HG03064 (cell line): ENCODE measurements around the gene HSD11B1L.

Experiments used
- ATAC-seq: cut with Tn5 transposase; IDR thresholded peaks from one replicate; pipeline ENCODE4 v1.9.1; 2021; ENCODE audit warnings: low read depth; ENCODE audit not compliant: unreplicated experiment

HSD11B1L gene, protein sequence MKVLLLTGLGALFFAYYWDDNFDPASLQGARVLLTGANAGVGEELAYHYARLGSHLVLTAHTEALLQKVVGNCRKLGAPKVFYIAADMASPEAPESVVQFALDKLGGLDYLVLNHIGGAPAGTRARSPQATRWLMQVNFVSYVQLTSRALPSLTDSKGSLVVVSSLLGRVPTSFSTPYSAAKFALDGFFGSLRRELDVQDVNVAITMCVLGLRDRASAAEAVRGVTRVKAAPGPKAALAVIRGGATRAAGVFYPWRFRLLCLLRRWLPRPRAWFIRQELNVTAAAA

DNA sequence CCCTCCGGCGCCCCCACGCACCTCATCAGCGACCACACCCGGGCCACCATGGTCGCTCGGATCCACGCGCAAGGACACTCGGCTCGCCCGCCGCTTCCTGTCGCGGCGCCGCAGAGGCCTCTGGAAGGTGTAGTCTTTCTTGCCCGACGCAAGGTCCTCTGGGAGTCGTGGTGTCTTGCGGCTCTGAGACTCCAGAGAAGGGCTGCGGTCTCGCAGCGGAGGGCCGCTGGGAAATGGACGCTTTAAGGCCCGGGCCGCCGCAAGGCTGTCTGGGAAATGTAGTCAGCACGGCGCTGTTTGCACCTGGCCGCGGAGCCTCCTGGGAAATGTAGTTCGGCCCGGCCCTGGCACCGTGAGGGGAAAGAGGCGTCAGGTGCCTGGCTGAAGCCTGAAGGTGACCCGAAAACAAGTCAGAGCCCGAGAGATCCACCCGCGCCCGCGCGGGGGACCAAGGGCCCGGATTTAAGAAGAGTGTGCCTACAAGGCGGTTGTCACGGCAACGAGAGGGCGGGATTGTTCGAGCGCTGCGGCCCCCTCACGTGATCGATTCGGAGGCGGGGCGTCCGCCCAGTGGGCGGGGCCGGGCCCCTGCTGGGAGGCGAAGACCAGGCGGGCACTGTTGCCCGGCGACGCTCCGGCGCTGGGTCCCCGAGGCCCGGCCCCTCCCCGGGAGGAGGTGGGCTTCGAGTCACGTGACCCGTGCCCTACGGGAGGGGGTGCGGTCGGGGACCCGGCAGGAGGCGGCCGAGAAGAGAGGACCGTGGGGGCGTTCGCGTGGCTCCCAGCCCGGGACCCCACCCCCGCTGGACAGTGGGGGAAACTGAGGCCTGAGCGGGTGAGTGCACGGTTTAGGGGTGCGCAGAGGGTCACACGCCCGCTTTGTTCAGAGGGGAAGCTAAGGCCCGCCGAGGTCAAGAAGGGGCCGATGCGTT lies at the start of gene HSD11B1L, which contains the start of gene MICOS13:
HSD11B1L (plus strand) TSS at position 591 of the 932 bp plus-strand sequence. CDS start 3,806 bp downstream, outside the sequence.
MICOS13 (minus strand) TSS at position 80 of the 932 bp plus-strand sequence; CDS start at position 50, 30 bp downstream.
- ATAC-seq, result peak; percentile 78

DNA sequence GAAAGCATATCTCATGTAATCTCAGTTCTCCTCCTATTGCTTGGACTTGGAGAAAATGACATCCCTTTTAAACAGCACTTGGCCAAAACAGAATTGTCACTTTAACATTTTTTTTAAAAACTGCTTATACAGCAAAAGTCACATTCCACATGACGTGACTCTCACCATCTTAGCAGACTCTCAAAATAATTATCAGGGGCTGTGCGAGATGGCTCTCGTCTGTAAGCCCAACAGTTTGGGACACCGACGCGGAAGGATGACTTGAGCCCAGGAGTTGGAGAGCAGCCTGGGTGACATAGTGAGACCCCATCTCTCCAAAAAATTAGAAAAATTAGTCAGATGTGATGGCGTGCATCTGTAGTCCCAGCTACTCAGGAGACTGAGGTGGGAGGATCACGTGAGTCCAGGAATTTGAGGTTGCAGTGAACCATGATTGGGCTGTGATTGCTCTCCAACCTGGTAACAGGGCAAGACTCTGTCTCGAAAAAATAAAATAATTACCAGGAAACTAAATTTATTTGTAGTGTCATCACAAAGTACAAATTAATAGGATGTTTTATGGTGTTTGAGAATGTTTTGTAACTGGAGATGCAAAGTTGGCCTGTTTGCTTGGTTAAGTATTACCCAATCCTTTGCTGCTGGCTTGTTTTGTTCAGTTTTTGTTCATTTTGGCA lies 49.1 kb upstream of the HSD11B1L start:
- ATAC-seq, result no peak

DNA sequence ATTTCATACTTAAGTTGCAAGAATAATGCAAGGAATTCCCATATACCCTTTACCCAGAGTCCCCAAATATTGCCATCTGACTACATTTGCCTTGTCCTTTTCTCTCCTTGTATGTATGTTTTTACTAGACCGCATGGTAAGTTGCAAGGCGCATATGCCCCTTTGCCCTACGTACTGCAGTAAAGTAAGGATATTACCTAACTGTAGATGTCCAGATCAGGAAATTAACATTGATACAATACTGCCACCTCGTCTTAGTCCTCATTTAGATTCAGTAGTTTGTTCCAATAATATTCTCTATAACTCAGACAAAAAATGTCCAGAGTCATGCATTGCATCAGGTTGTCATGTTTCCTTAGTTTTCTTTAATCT lies 48.6 kb upstream of the HSD11B1L start:
- ATAC-seq, result no peak

DNA sequence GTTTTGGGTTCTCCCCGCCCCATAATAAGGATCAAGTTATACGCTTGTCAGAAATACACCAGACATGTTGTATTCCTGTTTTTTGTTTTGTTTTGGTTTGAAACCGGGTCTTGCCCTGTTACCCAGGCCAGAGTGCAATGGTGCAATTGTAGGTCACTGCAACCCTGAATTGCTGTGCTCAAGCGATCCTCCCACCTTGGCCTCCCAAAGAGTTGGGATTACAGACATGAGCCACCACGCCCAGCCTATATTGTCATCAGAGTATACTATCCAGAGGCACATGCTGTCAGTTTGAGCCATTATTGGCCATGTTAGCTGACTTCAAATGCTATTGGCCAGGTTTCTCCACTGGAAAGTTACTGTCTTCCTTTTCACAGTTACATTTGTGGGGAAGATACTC lies 48.2 kb upstream of the HSD11B1L start:
- no peak for ATAC-seq

DNA sequence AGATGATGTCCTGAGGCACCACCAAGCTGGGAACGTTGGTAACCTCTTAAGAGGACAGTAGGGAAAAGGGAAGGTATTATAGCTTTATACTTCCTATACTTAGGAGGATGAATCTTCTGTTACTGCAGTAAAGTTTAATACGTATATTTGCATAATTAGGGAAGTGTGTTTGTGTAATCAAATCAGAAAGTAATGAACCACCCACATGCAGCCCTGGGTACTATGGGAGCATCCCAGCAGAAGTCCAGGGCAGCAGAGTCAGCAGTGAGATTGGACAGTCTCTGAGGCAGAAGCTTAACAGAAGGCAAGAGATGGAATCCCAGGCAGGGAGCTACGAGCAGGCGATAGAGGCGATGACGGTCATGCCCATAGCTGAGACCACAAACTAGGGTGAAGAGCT lies 45.4 kb upstream of the HSD11B1L start:
- ATAC-seq, result no peak

DNA sequence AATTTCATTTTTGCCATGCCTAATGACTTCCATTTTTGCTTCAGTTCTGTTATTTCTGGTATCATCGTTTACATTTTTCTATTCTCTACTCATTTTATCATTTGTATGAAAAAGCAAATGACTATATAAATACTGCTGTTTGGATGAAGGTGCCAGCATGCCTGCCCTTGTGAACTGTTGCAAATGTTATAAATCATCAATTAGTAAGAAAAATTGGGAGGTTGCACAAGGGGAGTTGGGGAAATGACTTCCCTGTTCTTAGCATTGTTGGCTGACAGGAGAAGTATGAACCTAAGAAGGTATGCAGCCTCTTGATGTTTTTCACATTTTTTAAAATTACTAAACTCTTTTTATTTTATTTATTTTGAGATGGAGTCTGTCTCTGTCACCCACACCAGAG lies 42.9 kb upstream of the HSD11B1L start:
- ATAC-seq, result no peak

DNA sequence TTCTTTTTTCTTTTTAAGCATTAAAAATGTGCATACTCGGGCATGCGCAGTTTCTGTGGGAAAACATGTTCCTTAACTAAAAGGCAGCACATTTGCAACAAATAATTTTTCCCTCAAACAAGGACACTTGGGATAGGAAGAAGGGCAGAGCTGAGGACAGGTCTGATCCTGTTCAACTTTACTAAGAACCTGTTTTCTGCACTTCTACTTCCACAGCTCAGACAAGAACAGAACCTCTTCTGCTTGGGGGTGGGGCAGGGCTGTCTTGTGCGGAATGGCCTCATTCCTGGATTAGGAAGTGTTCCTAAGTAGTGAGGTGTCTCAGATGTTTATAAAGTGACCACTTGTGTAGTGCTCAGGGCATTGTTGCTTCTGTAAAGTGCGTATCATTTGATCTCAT lies 39.7 kb upstream of the HSD11B1L start:
- ATAC-seq, result no peak

DNA sequence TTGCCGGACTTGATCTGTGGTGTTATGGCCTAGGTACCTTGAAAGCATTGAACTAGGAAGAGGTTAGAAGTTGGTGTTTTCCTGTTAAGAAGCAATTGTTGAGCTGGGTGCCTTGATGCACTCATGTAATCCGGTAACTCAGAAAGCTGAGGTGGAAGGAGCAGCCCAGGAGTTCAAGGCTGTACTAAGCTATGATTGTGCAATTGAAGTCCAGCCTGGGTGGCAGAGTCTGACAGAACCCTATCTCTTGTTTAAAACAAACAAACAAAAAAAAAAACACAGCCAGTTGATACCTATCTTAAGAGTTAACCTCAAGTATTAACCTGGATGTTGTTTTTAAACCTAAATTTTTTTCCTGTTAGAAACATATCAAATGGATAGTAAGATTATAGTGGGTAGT lies 38.6 kb upstream of the HSD11B1L start:
- ATAC-seq, result no peak

DNA sequence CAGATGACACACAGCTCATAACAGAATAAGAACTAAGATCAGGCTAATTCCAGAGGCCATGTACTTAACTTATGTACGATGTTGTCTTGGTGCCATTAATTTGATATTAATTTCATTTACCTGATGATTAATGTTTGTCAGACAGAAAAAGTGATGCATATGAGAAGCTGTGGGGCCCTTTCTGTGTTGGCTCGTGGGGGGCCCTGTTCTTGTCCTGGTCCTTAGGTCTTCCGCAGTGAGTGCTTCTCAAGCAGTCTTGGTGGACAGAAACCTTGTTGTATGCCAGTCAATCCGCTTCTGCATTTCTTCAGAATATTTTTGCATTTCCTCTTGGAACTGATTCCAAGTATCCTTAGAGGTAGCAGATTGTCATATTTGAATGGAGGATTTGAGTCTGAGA lies 37.8 kb upstream of the HSD11B1L start:
- no peak for ATAC-seq

DNA sequence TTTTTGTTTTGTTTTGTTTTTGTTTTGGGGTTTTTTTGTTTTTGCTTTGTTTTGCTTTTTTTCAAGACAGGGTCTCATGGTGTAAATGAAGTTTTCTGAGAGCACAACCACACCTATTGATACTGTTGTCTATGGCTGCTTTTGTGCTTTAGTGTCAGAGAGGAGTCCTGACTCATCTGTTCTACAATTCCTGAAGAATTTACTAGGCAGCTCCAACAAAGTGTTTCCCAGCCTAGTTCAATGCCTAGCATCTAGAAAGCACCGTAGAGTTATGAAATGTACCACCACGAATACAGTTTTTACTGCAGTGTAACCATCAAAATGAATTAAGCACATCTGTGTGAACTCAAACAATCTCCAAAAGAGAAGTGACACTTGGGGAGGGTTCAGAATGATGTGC lies 36.8 kb upstream of the HSD11B1L start:
- ATAC-seq, result no peak

DNA sequence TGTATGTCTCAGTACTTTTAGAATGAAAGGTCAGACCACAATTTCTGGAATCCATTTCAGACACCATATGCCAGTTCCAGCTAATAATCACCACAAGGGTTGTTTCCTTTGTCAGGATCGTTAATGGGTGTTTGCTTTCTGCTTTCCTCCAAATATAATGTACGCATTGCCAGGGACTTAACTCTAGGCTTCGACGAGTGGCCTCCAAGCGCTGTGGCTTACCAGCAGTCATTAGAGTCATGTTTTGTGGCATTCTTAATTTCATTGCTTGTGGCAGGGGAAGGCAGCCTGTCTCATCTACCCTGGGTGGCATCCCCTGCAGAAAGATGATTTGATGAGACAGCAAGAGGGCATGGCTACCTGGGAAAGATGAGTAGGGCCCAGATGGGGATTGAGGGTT lies 35.4 kb upstream of the HSD11B1L start:
- no peak for ATAC-seq

DNA sequence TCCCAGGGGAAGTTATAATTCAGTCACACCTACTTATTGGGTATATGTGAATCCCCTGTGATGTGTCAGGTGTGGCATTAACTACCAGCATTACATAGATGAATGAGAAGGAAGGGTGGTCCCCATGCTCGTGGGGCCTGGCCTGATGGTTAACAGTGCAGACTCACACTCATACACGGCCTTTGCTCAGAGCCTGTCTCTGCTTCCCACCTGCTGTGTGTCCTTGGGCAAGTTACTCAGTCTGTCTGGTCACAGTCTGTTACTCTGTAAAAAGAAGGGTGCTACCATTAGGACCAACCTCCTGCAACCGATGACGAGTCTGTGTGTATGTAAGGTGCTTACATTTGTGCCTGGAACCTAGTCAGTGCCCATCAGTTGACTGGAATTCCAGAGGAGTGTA lies 34.1 kb upstream of the HSD11B1L start:
- no peak for ATAC-seq

DNA sequence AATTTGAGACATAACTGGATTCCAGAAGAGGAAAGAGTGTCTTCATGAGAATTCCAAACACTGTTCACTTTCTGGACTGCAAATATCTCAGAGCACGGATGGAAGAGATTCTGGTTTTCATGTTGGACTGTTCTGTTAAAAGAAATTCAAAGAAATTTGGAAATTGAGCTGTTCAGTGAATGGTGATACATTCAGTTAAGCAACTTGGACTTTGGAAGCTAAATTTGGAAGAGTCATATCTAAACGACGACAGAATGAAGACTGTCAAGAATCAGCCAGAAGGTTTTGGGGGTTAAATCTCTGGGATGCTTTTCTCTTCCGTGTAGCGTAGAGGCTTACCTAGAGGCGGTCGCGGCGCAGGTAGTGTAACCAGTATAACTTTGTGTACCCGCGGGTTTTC lies 32.4 kb upstream of the HSD11B1L start:
- no peak for ATAC-seq

DNA sequence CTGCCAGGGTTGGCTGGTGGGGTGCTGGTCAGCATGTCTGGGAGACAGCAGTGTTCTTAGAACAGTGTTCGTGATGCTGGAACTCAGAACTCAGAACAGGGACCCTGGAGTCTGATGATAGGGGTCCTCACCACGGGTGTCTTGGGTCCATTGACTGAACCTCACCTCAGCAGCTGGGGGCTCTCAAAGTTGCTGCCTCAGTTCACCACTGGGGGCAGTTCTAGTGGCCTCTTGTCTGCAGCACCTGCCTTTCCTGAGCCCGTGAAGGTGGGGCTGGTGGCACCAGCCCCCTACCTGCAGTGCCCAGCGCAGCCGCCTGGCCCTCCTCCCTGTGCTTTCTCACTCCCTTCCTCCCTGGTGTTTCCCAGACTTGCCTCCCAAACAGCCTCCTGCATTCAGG lies 29.5 kb upstream of the HSD11B1L start:
- no peak for ATAC-seq

DNA sequence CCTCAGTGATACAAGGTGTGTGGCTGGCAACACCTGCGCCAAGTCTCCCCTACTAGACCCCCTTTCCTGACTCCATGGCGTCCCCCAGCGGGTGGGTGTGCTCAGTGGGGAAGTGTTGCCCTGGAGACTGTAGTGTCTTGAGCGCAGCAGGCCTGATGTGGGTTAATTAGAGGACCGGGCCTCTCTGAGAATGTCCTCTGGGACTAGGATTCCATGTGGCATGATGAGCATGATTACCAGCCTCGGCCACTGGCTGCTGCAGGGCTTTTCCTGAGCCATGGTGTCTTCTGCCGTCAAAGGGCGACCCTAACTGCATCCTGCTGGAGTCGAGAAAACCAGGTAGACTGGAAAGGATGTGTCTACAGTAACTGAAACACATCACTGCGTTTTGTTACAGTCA lies 28.6 kb upstream of the HSD11B1L start:
- no peak for ATAC-seq

DNA sequence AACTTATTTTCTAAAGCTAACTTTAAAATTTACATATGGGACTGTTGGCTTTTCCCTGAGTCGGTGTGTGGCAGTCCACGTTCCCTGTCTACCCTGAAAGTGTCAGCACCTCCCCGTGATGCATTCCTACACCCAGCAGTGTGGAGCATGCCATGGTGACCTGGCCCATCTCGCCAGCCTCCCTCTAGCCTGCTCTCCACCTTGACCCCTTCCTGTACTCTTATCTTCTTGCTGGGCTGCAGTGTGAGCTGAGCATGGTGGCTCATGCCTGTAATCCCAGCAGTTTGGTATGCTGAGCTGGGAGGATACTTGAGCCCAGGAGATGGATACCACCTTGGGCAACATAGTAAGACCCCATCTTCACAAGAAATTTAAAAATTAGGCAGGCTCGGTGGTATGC lies 25.9 kb upstream of the HSD11B1L start:
- no peak for ATAC-seq

DNA sequence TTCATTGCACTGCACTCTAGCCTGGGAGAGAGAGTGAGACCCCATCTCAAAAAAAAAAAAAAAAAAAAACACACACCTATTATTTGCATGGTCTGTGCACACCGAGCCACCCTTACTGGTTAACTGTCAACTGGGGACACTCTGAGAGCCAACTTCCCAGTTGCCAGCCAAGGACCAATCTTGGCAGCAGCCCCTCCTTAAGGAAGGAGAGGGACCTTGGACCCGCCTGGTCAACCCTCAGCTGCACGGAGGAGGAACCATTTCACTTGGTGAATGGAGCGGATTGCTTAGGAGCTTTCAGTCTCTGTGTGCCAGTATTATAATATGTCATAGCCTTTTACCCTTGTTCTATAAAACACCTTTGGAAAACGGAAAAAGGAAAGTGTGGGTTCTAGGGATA lies 25.4 kb upstream of the HSD11B1L start:
- no peak for ATAC-seq

DNA sequence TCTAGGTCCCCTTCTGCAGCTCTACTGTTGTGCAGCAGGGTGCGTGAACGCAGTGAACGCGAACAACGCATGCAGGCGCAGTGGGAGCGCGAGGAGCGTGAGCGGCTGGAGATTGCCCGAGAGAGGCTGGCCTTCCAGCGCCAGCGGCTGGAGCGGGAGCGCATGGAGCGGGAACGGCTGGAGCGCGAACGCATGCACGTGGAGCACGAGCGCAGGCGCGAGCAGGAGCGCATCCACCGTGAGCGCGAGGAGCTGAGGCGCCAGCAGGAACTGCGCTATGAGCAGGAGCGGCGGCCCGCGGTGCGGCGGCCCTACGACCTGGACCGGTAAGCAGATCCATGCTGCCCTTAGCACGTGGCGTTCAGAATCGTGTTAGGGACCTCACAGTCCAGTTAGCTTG lies 19.3 kb upstream of the HSD11B1L start:
- no peak for ATAC-seq

DNA sequence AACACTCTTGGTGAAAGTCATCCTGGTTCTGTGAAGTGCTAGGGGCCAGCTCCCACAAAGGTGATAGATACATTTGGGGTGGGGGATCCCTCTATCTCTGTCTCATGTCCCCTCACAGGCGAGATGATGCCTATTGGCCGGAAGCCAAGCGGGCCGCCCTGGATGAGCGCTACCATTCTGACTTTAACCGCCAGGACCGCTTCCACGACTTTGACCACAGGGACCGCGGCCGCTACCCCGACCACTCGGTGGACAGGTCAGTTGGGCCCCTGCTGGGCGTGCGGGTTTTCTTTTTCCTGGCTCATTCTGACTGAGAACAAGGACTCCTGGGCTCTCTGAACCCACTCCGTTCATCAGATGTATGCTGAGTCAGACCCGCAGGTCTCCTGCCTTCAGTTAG lies 16.9 kb upstream of the HSD11B1L start:
- ATAC-seq, result no peak

DNA sequence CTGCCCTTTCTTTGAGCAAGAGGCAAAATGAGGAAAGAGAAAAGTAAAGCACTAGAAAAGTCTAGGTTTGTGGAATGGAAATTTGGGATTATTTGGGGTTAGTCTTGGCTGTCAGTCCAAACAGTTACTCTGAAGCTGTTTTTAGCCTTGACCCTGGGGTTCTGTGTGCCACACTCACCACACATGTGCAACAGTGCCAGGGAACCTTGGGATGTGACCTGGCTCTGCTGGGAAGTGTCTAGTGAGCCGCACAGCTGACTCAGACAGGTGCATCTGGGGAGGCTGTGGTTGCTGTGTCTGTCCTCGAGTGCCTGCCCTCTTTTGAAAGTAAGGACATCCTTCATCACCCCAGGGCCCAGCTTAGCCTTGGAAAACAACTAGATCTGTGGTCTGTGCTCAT lies 16.3 kb upstream of the HSD11B1L start:
- ATAC-seq, result no peak

DNA sequence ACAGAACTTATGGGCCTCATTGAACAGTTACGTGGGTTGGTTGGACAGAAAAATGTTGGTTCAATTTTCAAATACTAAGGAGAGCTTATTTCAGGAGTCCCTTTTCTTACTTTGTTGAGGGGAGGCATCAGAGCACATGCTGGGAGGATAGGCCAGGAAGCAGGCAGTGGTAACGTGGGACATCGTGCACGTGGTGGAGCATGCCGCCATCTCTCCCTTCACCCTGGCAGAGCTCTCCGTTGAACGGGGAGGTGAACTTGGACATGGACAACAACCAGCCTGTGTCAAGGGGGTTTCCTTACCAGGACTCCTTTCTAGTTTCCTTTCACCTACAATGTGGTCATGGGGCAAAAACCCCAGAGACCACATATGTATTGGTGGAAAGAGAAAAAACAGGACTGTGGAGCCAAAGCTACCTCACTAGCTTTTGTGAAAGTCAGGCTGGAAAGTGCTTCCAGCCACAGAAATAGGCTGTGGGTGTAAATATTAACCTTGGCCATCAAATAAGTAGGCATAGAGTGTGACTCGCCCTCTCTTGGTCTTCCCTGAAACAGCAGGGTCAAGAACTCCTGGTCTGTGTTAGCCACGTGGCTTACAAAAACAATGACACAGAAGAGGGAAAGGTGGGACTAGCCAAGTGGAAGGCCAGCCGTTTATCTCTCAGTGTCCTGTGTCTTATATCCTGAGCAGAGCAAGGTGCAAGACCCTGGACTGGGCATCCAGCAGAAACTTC lies 14.9 kb upstream of the HSD11B1L start:
- ATAC-seq, result no peak
